GM20000 (cell line): Measurements from ENCODE around the gene SNPH.

Source experiments
- DNase-seq: peaks from one replicate; pipeline ENCODE4 v3.0.0; 2012; ENCODE audit warnings: low spot score
- CTCF ChIP-seq: IDR thresholded peaks from 2 replicates; pipeline ENCODE4 v1.5.1; 2012; ENCODE audit warnings: mild to moderate bottlenecking, control low read depth; ENCODE audit errors: extremely low read depth, missing control alignments

SNPH gene

DNA sequence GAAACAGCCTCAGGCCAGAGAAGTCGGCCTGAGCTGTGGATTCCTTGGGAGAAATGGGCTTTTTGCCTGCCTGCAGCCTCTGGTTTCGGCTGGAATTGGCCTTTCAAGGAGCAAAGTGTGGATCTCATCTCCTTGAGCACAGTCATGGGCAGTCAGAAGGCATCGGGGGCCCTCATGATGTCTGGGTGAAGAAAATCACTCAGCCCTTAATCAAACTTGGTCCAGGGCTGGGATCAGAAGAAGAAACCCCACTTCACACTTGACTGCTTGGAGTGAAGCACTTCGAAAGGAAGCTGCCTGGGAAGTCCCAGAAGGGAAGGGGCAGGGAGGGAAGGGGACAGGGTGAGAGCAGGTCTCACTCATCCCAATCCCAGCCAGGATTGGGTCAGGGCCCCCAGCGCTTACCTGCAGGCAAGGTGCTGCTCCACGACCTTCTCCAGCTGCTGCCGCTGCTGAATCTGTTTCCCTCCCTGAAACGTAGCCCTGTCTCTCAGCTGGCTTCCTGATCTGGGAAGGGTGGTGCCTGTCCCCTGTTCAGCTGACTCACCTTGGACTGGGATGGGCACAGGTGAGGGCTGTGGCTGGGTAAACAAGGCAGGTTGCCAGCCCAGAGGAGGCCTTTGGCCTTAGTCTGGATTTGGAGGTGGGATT is 62.7 kb downstream of the SNPH start, which contains the start of gene SDCBP2:
Gene SDCBP2, minus strand, starts transcription at position 460 of the 651 bp plus-strand sequence. CDS start 8,723 bp downstream, outside the sequence.
- TF ChIP-seq CTCF = no peak
- no peak for DNase-seq

DNA sequence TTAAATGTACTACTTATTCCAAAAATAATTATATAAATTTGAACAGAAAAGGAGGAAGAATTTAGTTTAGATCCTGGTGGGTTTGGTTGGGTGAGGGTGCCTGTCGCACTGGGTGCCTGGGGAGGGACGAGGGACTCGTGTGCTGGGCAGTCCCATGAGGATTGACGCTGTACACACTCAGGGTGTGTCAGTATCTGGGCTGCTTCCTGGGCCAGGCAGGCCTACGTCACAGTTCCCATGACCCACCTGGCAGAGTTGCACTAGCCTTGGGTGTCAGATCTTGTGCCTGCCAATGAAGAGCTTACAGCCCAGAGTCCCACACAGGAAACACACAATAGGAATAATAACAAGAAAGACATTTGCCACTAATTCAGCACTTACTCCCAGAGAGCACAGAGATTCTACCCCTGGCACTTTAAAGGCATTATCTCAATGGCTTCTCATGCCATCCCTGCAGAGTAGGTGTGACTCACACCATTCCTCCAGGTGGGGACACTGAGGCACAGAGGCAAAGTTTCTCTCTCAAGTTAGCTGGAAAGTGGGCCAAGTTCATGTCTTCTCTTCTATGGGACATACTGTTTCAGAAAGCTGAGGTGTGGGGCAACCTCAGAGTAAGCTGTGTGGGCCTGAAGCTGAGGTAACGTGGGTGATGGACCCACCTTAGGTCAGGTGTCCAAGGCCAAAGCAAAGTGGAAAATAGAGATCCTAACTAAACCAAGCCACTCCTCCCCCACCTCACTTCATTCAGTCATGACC is 64.2 kb downstream of the SNPH start:
- no peak for TF ChIP-seq CTCF
- DNase-seq = no peak

GRCh38 chr20:1331101-1331500 is 65.0 kb downstream of the SNPH start:
- TF ChIP-seq CTCF = no peak
- no peak for DNase-seq

GRCh38 chr20:1331801-1332453 is 65.8 kb downstream of the SNPH start:
- no peak for DNase-seq
- no peak for TF ChIP-seq CTCF

GRCh38 chr20:1332749-1333300 is 66.7 kb downstream of the SNPH start:
- DNase-seq = no peak
- TF ChIP-seq CTCF = no peak

GRCh38 chr20:1333462-1334369 is 67.6 kb downstream of the SNPH start:
- no peak for TF ChIP-seq CTCF
- DNase-seq = no peak
